Left ventricle myocardium inferior (tissue), 1 donor: ENCODE data around the gene HSP90B1. TPM values are rescaled to one million over a fixed set of nuclear protein-coding genes. Genes with fewer than 3 reads are reported as not detected.

ENCODE experiments used
- DNase-seq: peaks from one replicate; pipeline ENCODE4 v3.0.0-alpha.2; 2020
- H3K27ac ChIP-seq: fragments of 200-600 bp; replicated peaks from 2 replicates; pipeline ENCODE4 v1.8.0; 2021
- H3K27me3 ChIP-seq: fragments of 200-600 bp; 2 replicates; pipeline ENCODE4 v1.8.0; 2021; ENCODE audit warnings: low read depth
- H3K36me3 ChIP-seq: fragments of 200-600 bp; 2 replicates; pipeline ENCODE4 v1.8.0; 2021
- H3K4me1 ChIP-seq: fragments of 200-600 bp; 2 replicates; pipeline ENCODE4 v1.8.0; 2021
- H3K4me3 ChIP-seq: fragments of 200-600 bp; 2 replicates; pipeline ENCODE4 v1.8.0; 2021; ENCODE audit warnings: mild to moderate bottlenecking, moderate library complexity
- H3K9me3 ChIP-seq: fragments of 200-600 bp; replicated peaks from 2 replicates; pipeline ENCODE4 v1.8.0; 2021
- CTCF ChIP-seq: fragments of 200-600 bp; IDR thresholded peaks from 2 replicates; pipeline ENCODE4 v1.8.0; 2021; ENCODE audit warnings: antibody characterized with exemption, mild to moderate bottlenecking, borderline replicate concordance
- intact Hi-C: fragments of 100-400 bp; cut with micrococcal nuclease; formaldehyde crosslinking; loops from one replicate; pipeline ENCODE4 v1.11.0; 2022
- total RNA-seq: library from RNA; stranded (reverse); fragmentation: NEBNext Ultra II Directional; extraction: Animal tissue kit (Norgen Biotek cat#: 25700); gene quantifications from one replicate; pipeline ENCODE4 v1.2.1, GENCODE V29; 2021
- donor health status: DM: no; HTN: yes; CAD: no; lungs with severe emphysema.

HSP90B1 gene
- total RNA-seq, 1 donor from 2014 or later = 348 TPM

- no peaks in the 10 kb centered on the region for H3K9me3 ChIP-seq
- H3K4me3 ChIP-seq = no peak overlapping the region
- no peak overlapping the region for H3K27ac ChIP-seq
- no peaks in the 10 kb centered on the region for H3K36me3 ChIP-seq
- DNase-seq = no peak
- H3K27me3 ChIP-seq = no peaks in the 10 kb centered on the region
- TF ChIP-seq CTCF = no peak
- intact Hi-C loops = no loop called here
- no peaks in the 10 kb centered on the region for H3K4me1 ChIP-seq
Observed at GRCh38 chr12:103886195-103886797, 43.9 kb upstream of the HSP90B1 start.

- no peaks in the 10 kb centered on the region for H3K4me1 ChIP-seq
- no peak for DNase-seq
- no peaks in the 10 kb centered on the region for H3K36me3 ChIP-seq
- no peak for TF ChIP-seq CTCF
- no peak overlapping the region for H3K27ac ChIP-seq
- no peak overlapping the region for H3K4me3 ChIP-seq
- H3K27me3 ChIP-seq = no peaks in the 10 kb centered on the region
- intact Hi-C loops = no loop called here
- H3K9me3 ChIP-seq = no peaks in the 10 kb centered on the region
Observed at GRCh38 chr12:103887738-103888137, 42.5 kb upstream of the HSP90B1 start.

- Histone ChIP-seq H3K36me3 (no peaks in the 10 kb centered on the region), H3K27me3 (no peaks in the 10 kb centered on the region), H3K4me3 (no peak overlapping the region), H3K27ac (no peak overlapping the region), H3K9me3 (no peaks in the 10 kb centered on the region), H3K4me1 (no peaks in the 10 kb centered on the region)
- intact Hi-C loops = no loop called here
- no peak for TF ChIP-seq CTCF
- no peak for DNase-seq
Observed at GRCh38 chr12:103897316-103897715, 32.9 kb upstream of the HSP90B1 start.

- Histone ChIP-seq H3K27me3 (no peaks in the 10 kb centered on the region), H3K27ac (no peak overlapping the region), H3K9me3 (no peaks in the 10 kb centered on the region), H3K4me3 (no peak overlapping the region), H3K36me3 (no peaks in the 10 kb centered on the region), H3K4me1 (no peaks in the 10 kb centered on the region)
- intact Hi-C loops = no loop called here
- no peak for DNase-seq
- TF ChIP-seq CTCF = no peak
Observed at GRCh38 chr12:103901518-103902173, 28.6 kb upstream of the HSP90B1 start.

GRCh38 chr12:103903993-103904392 lies 26.2 kb upstream of the HSP90B1 start:
- intact Hi-C loops = no loop called here
- Histone ChIP-seq H3K27me3 (no peaks in the 10 kb centered on the region), H3K27ac (no peak overlapping the region), H3K36me3 (no peaks in the 10 kb centered on the region), H3K4me1 (no peaks in the 10 kb centered on the region), H3K4me3 (no peak overlapping the region), H3K9me3 (no peaks in the 10 kb centered on the region)
- TF ChIP-seq CTCF = no peak
- DNase-seq = no peak
